K562 (cell line): Measurements from ENCODE around the gene IL17RA.

Experiments used
- EHMT2 ChIP-seq: fragments of 450-650 bp; IDR thresholded peaks from 2 replicates; pipeline ENCODE4 v1.6.1; 2018; ENCODE audit warnings: antibody characterized with exemption
- NR2F6 ChIP-seq: fragments of 450-650 bp; formaldehyde crosslinking; IDR thresholded peaks from 2 replicates; pipeline ENCODE4 v1.4.0; 2020; ENCODE audit warnings: mild to moderate bottlenecking
- SMARCE1 ChIP-seq: fragments of 450-650 bp; IDR thresholded peaks from 2 replicates; pipeline ENCODE4 v1.7.1; 2016; ENCODE audit warnings: mild to moderate bottlenecking
- ZC3H8 ChIP-seq: fragments of 450-650 bp; IDR thresholded peaks from 2 replicates; pipeline ENCODE4 v1.6.1; 2017

GRCh38 chr22:17086296-17086695, 1.5 kb downstream of the IL17RA start:
- TF ChIP-seq EHMT2 (no peak), ZC3H8 (no peak), SMARCE1 (no peak), NR2F6 (CRISPR knock-in tag) (no peak)
